Thoracic aorta (tissue), 2 donors: Measurements from ENCODE around the gene LDLRAD4. TPM values are rescaled to one million over a fixed set of nuclear protein-coding genes. Genes with fewer than 3 reads are reported as not detected.

Experiments used
- ATAC-seq: fragments of 150-250 bp; one replicate; pipeline ENCODE4 v1.8.0; 2017; ENCODE audit warnings: low read depth; ENCODE audit not compliant: insufficient number of reproducible peaks, low FRiP score
- DNase-seq: peaks from one replicate; pipeline ENCODE4 v3.0.0-alpha.2; 2020; ENCODE audit warnings: low spot score
- H3K27ac ChIP-seq, 2 donors: fragments of 200-600 bp; sonication (generic); 1 replicate in 1 of 2; 2 replicates in 1 of 2; pipeline ENCODE4 v1.5.1; 2016; ENCODE audit warnings: mild to moderate bottlenecking in 2 of 2, moderate library complexity in 2 of 2
- H3K27me3 ChIP-seq: fragments of 200-600 bp; sonication (generic); replicated peaks from 2 replicates; pipeline ENCODE4 v1.6.0; 2016; ENCODE audit warnings: mild to moderate bottlenecking; ENCODE audit not compliant: insufficient read depth
- H3K36me3 ChIP-seq: fragments of 200-600 bp; sonication (generic); one replicate; pipeline ENCODE4 v1.5.1; 2016
- H3K4me1 ChIP-seq, 2 donors: fragments of 200-600 bp; sonication (generic); 1 replicate in 1 of 2; 2 replicates in 1 of 2; pipeline versions ENCODE4 v1.5.1 to v1.6.0; 2016; ENCODE audit warnings: low read depth in 2 of 2, mild to moderate bottlenecking in 1 of 2; ENCODE audit not compliant: control insufficient read depth in 1 of 2
- H3K4me3 ChIP-seq: fragments of 200-600 bp; sonication (generic); 2 replicates; pipeline ENCODE4 v1.5.1; 2016; ENCODE audit warnings: mild to moderate bottlenecking
- H3K9me3 ChIP-seq: fragments of 200-600 bp; sonication (generic); 2 replicates; pipeline ENCODE4 v1.5.1; 2016
- total RNA-seq, 2 donors: library from RNA; depleted of rRNA; stranded (reverse); fragments of >200 nt; gene quantifications; one replicate each; pipeline versions ENCODE4 v1.1.0 to v1.2.3, GENCODE V29; 2016
- TF ChIP-seq, protein P1 (sequence below): fragments of 200-600 bp; sonication (generic); IDR thresholded peaks from one replicate; pipeline ENCODE4 v1.5.1; 2019; ENCODE audit warnings: antibody characterized with exemption

Gene LDLRAD4
- total RNA-seq, 2 donors from 2014 or later, result 98.4 to 135 TPM

DNA sequence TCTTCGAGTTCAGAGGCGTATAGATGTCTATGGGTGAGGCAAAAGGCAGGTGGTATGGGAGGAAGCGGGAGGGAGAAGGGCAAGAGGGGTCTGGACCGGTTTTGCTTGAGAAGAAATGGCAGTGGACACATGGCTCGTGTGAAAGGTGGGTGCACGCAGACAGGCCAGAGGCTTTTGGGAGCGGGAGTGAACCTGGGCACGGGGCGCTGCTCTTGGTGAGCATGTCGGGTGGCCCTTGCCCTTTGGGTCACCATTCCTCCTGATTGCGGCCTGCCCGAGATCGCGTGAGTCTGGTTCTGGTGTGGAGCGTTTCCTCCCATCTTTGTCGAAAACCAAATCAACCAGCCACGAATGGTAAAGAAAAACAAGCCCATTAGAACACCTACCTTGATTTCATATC, 12.6 kb downstream of the LDLRAD4 start:
- no peak for DNase-seq
- TF ChIP-seq, protein P1, sequence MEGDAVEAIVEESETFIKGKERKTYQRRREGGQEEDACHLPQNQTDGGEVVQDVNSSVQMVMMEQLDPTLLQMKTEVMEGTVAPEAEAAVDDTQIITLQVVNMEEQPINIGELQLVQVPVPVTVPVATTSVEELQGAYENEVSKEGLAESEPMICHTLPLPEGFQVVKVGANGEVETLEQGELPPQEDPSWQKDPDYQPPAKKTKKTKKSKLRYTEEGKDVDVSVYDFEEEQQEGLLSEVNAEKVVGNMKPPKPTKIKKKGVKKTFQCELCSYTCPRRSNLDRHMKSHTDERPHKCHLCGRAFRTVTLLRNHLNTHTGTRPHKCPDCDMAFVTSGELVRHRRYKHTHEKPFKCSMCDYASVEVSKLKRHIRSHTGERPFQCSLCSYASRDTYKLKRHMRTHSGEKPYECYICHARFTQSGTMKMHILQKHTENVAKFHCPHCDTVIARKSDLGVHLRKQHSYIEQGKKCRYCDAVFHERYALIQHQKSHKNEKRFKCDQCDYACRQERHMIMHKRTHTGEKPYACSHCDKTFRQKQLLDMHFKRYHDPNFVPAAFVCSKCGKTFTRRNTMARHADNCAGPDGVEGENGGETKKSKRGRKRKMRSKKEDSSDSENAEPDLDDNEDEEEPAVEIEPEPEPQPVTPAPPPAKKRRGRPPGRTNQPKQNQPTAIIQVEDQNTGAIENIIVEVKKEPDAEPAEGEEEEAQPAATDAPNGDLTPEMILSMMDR, result no peak
- H3K27me3 ChIP-seq, result no peaks in the 10 kb centered on the region
- peaks cover 0 to 13% of the 10 kb centered on the region in 2 donors for H3K4me1 ChIP-seq
- no peaks in the 10 kb centered on the region for H3K9me3 ChIP-seq
- no peaks in the 10 kb centered on the region for H3K36me3 ChIP-seq
- no peak overlapping the region for H3K4me3 ChIP-seq
- H3K27ac ChIP-seq, result no peak overlapping the region
- ATAC-seq, result no peak

DNA sequence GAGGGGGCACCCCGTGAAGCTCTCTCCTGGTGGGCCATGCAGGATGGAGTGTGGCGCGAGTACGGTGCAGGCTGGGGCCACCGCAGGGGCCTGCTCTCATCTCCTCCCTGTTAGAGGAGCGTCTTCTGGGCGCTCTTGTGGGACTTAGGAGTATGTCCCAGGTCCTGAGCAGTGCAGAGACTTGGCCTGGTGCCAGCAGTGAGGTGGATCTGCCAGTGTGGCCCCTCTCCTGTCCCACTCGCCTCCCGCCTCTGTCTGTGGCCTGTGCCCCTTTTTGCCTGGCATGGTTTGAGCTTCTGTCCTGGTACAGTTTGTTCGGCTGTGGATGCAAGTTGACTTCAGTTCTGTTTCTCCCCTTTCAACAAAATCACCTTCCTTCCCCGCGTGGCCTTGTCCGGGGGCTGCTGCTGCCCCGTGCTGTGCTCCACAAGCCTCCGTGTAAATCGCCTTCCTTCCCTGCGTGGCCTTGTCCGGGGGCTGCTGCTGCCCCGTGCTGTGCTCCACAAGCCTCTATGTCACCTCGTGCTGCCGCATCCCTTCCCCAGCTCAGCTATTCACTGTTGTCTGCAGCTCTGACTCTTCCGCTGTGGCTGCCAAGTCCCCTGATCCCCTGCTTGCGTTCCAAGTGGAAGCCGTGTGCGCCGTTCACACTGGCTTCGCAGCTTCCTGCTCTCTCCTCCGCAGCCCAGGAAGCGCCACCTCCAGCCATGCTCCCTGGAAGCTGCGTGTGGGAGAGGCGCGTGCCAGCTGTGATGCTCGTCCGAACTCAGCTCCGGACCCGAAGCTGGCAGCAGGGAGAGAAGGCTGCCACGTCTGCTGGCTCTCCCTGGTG, 13.7 kb downstream of the LDLRAD4 start:
- Histone ChIP-seq H3K9me3 (no peaks in the 10 kb centered on the region), H3K4me3 (no peak overlapping the region), H3K36me3 (no peaks in the 10 kb centered on the region), H3K4me1 (peaks cover 6 to 22% of the 10 kb centered on the region in 2 donors), H3K27me3 (no peaks in the 10 kb centered on the region), H3K27ac (no peak overlapping the region)
- DNase-seq (no peak), ATAC-seq (no peak)
- TF ChIP-seq, protein P1, result no peak

DNA sequence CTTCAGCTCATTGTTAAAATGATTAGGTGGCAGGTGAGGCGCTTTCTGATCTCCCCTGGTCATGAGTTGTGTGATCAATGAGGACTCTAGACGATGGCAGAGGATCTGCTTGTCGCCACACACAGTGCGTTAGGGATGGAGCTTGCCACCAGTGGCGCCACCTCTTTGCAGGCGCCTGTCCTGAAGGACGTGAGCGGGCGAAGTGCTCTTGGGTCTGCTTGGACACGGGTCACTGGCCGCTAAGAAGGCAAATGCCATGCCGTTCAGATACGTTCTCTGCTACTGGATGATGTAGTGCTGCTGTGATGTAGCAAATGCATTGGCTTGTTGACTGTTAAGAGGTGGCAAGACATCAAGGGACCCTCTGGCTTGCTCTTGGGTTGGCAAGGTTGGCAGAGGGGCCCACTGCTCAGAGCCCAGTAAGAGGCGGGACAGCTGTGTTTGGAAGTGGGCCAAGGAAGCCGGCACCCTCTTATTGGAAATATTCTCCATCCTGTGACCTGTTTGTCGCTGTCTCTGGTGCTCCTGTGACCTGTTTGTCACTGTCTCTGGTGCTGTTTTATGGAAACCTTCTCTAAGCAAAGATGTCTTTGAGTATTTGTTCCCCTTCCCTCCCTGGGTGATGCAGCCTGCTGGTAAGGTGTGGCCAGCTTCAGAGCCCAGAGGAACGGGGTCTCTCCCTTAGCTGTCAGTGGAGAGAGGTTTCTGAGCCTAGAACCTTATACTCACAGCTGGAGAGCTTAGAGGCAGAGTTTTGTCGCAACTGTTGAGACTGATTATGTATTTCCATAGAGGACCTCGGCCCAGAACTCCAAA, 14.6 kb downstream of the LDLRAD4 start:
- H3K27me3 ChIP-seq, result no peaks in the 10 kb centered on the region
- TF ChIP-seq, protein P1, result no peak
- no peak overlapping the region for H3K4me3 ChIP-seq
- no peaks in the 10 kb centered on the region for H3K9me3 ChIP-seq
- ATAC-seq, result no peak
- no peak overlapping the region for H3K27ac ChIP-seq
- DNase-seq, result no peak
- no peaks in the 10 kb centered on the region for H3K36me3 ChIP-seq
- peaks cover 6 to 22% of the 10 kb centered on the region in 2 donors for H3K4me1 ChIP-seq

DNA sequence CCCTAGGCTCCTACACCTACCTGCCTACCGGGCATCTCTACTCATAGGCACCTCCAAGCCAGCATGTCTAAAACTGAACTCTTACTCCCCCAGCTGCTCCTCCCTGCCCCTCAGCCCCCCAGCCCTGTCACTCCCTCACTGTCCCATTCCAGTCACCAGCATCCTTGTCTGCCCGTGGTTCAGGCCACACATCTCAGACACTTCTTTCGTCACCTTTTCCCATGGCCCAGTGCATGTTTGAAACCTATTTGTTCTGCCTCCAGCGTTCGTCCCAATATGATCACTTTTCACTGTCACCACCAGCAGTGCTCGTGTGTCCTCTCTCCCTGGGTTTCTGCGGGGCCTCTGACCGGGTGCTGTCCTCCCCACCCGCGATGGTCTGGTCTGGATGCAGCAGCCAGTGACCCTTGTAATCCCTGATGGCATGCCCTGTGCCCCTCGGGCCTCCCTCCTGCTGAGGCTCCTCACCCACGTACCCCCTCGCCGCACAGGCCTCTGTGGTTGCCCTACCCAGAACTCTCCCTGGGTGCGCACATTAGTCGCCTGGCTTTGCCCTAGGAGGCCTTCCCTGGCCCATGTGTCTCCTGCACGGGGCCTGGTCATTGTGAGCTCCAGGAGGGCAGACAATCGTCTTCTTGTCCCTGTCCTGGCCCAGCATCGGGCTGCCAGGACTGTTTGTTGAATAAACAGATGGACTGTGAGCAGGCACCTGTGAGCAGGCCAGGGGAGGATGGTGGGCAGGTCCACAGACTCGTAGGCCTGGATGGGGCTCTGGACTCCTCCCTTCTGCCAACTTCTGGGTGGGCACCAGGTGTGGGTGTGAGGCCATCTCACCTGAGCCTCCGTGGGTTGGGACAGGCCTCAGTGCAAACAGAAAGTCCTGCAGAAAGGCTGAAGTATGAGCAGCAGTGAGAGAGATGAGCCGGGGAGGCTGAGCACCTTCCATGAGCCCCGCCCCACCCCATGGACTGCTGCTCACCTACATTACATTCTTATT, 15.5 kb downstream of the LDLRAD4 start:
- H3K9me3 ChIP-seq, result no peaks in the 10 kb centered on the region
- DNase-seq, result no peak
- peak overlapping the region in 1 of 2 donors; percentile 35 for H3K27ac ChIP-seq
- H3K4me1 ChIP-seq, result peaks cover 6 to 22% of the 10 kb centered on the region in 2 donors
- H3K4me3 ChIP-seq, result no peak overlapping the region
- H3K27me3 ChIP-seq, result no peaks in the 10 kb centered on the region
- ATAC-seq, result no peak
- H3K36me3 ChIP-seq, result no peaks in the 10 kb centered on the region
- TF ChIP-seq, protein P1, result no peak
